ENCODE measurements around the gene PRRX2. TPM values are rescaled to one million over a fixed set of nuclear protein-coding genes. Genes with fewer than 3 reads are reported as not detected.

Gene PRRX2
- total and polyA plus RNA-seq, 9 of the 15 experiments (the other 6 are each of a cell fraction or from before 2014, with no cell fraction given) = 0.21 TPM; not detected in 8

GRCh38 chr9:129737479-129738274, 72.2 kb downstream of the PRRX2 start:
- in situ Hi-C loops (cut with MboI) = loop anchor here (5.0 kb wide), 1 partner anchor 45 kb away; no protein-coding TSS in a partner anchor
- 3% methylated on average over 48 of the region's 48 CpGs for WGBS (ENCODE audit: insufficient coverage, low coverage, missing lambda C conversion rate)
- Histone ChIP-seq H4K20me1 (replicated peaks; ENCODE audit: control insufficient read depth, insufficient read depth, low read length) (no peaks in the 10 kb centered on the region), H3K9me1 (ENCODE audit: control insufficient read depth, insufficient read depth, low read length) (no peaks in the 10 kb centered on the region), H3K79me2 (ENCODE audit: control insufficient read depth, insufficient read depth, low read length) (no peaks in the 10 kb centered on the region), H3K36me3 (ENCODE audit: control insufficient read depth, insufficient read depth, low read length) (no peaks in the 10 kb centered on the region), H3K4me1 (replicated peaks in 1 of 2; ENCODE audit: control insufficient read depth in 2 of 2, insufficient read depth in 2 of 2, low read length in 2 of 2) (peaks cover 6 to 42% of the 10 kb centered on the region in 2 experiments; a peak in 4 of 5 replicates), H2AFZ (ENCODE audit: low read depth, low read length) (peak overlapping the region; percentile 97), H3K4me3 (peak overlapping the region; percentile 53), H3K27me3 (ENCODE audit: control insufficient read depth in 2 of 2, insufficient read depth in 2 of 2, low read length in 2 of 2) (peaks cover 10 to 14% of the 10 kb centered on the region in 2 experiments), H3K27ac (ENCODE audit: extremely low read depth, low read depth, low read length) (peak overlapping the region; percentile 81), H3K9me3 (replicated peaks; ENCODE audit: control insufficient read depth, insufficient read depth, low read depth, low read length) (no peaks in the 10 kb centered on the region), H3K4me2 (ENCODE audit: insufficient read depth, low read length) (peak overlapping the region; percentile 84), H3K9ac (ENCODE audit: insufficient read depth in 1 of 2, low read depth in 2 of 2, low read length in 2 of 2) (peak overlapping the region; percentile 81 to 97)
- DNase-seq (ENCODE audit: extremely low read depth in 1 of 4, low spot score in 3 of 4) = peak; percentile 94 to 98 (median 96)
- ATAC-seq = peak; percentile 95
- no TSS peak for BruUV-seq (replicated peaks)
- ChIA-PET CTCF (ENCODE audit: low intra/inter-chr PET ratio) (interaction anchor here (0.5 to 3.5 kb wide), 14 partner anchors 9 to 1445 kb away, joined by 3 to 112 read pairs (median 4); no protein-coding TSS in a partner anchor), POLR2A (interaction anchor here (0.5 to 2.2 kb wide), 24 partner anchors 10 to 1449 kb away, joined by 3 to 23 read pairs (median 4); partner anchors contain the start of gene PTGES)
- peak; percentile 83 for FAIRE-seq
- intact Hi-C loops (cut with micrococcal nuclease) = loop anchor here (1.0 to 10.0 kb wide), 3 partner anchors 47 to 147 kb away; no protein-coding TSS in a partner anchor
- TF ChIP-seq ARID1B (IDR thresholded peaks at IDR 0.05) (peak; percentile 90; the same call in 1 of the 2 replicates), SIX5 (IDR thresholded peaks at IDR 0.05; ENCODE audit: borderline replicate concordance in 1 of 2, insufficient read depth in 1 of 2, low read depth in 1 of 2, low read length in 2 of 2) (no peak), PHF21A (IDR thresholded peaks at IDR 0.05; ENCODE audit: borderline replicate concordance, low read depth) (peak; percentile 88; the same call in 1 of the 2 replicates), ZNF79 (CRISPR knock-in tag; IDR thresholded peaks at IDR 0.05; ENCODE audit: low read depth) (peak; percentile 41; the same call in 1 of the 2 replicates), HSF4 (CRISPR knock-in tag; IDR thresholded peaks at IDR 0.05; ENCODE audit: borderline replicate concordance) (no peak; the same call in 1 of the 2 replicates), E2F1 (CRISPR knock-in tag; IDR thresholded peaks at IDR 0.05) (peak; percentile 82), ZNF280A (IDR thresholded peaks at IDR 0.05; ENCODE audit: low read depth, partially characterized antibody) (no peak), ZNF584 (CRISPR knock-in tag; IDR thresholded peaks at IDR 0.05; ENCODE audit: low read depth) (0 out of 2 replicates have a peak, but pooled peaks have one; percentile 26), NFRKB (IDR thresholded peaks at IDR 0.05; ENCODE audit: low read depth) (0 out of 2 replicates have a peak, but pooled peaks have one; percentile 36), GATAD2B (IDR thresholded peaks at IDR 0.05; ENCODE audit: borderline replicate concordance) (no peak), EP400 (IDR thresholded peaks at IDR 0.05) (no peak), ZNF609 (CRISPR knock-in tag; IDR thresholded peaks at IDR 0.05; ENCODE audit: borderline replicate concordance) (no peak)

Measured in K562 (cell line).